ENCODE data around the gene NKAIN4. TPM values are rescaled to one million over a fixed set of nuclear protein-coding genes. Genes with fewer than 3 reads are reported as not detected.

The NKAIN4 gene
- total RNA-seq, 2 experiments from 2014 or later = not detected

- Mint-ChIP-seq H3K27ac (no peak overlapping the region), H3K4me1 (no peaks in the 10 kb centered on the region), H3K36me3 (no peaks in the 10 kb centered on the region), H3K27me3 (no peaks in the 10 kb centered on the region), H3K4me3 (no peak overlapping the region), H3K9me3 (ENCODE audit: low read depth) (no peaks in the 10 kb centered on the region)
- CTCF ChIA-PET = no interaction called here
- DNase-seq (no peak), ATAC-seq (no peak)
These were observed 14.3 kb downstream of the NKAIN4 start for GRCh38 chr20:63240004-63240403.

- ATAC-seq = no peak
- H3K4me3 Mint-ChIP-seq = no peak overlapping the region
- CTCF ChIA-PET = interaction anchor here (0.9 kb wide), 1 partner anchor 21 kb away, joined by 3 read pairs; no protein-coding TSS in a partner anchor
- H3K27ac Mint-ChIP-seq = no peak overlapping the region
- DNase-seq = no peak
- H3K36me3 Mint-ChIP-seq = no peaks in the 10 kb centered on the region
- no peaks in the 10 kb centered on the region for H3K4me1 Mint-ChIP-seq
- H3K9me3 Mint-ChIP-seq (ENCODE audit: low read depth) = no peaks in the 10 kb centered on the region
- H3K27me3 Mint-ChIP-seq = no peaks in the 10 kb centered on the region
These were observed 14.8 kb downstream of the NKAIN4 start for GRCh38 chr20:63239431-63239830.

- Mint-ChIP-seq H3K4me3 (no peak overlapping the region), H3K27me3 (no peaks in the 10 kb centered on the region), H3K4me1 (no peaks in the 10 kb centered on the region), H3K36me3 (no peaks in the 10 kb centered on the region), H3K9me3 (ENCODE audit: low read depth) (no peaks in the 10 kb centered on the region), H3K27ac (no peak overlapping the region)
- peak; percentile 25 for ATAC-seq
- CTCF ChIA-PET = interaction anchor here (0.9 to 1.2 kb wide), 3 partner anchors 15 to 55 kb away, joined by 3 to 7 read pairs (median 5); no protein-coding TSS in a partner anchor
- DNase-seq = no peak
These were observed 15.6 kb downstream of the NKAIN4 start for GRCh38 chr20:63238514-63239125.

GRCh38 chr20:63238031-63238430 lies 16.2 kb downstream of the NKAIN4 start:
- no peaks in the 10 kb centered on the region for H3K36me3 Mint-ChIP-seq
- no peak for DNase-seq
- no peak overlapping the region for H3K27ac Mint-ChIP-seq
- no peak for ATAC-seq
- no peaks in the 10 kb centered on the region for H3K4me1 Mint-ChIP-seq
- H3K4me3 Mint-ChIP-seq = no peak overlapping the region
- CTCF ChIA-PET = interaction anchor here (1.0 to 1.2 kb wide), 2 partner anchors 14 to 54 kb away, joined by 5 to 7 read pairs; no protein-coding TSS in a partner anchor
- no peaks in the 10 kb centered on the region for H3K27me3 Mint-ChIP-seq
- H3K9me3 Mint-ChIP-seq (ENCODE audit: low read depth) = no peaks in the 10 kb centered on the region

- DNase-seq = no peak
- peaks cover 13% of the 10 kb centered on the region for H3K27me3 Mint-ChIP-seq
- CTCF ChIA-PET = interaction anchor here (0.7 to 3.8 kb wide), 3 partner anchors 12 to 37 kb away, joined by 3 to 26 read pairs (median 3); partner anchors contain the start of gene ARFGAP1
These were observed 18.0 kb downstream of the NKAIN4 start for GRCh38 chr20:63236116-63236837.

GRCh38 chr20:63235399-63235983 lies 18.8 kb downstream of the NKAIN4 start, which contains the start of gene BIRC7:
Gene BIRC7 (plus strand): TSS chr20:63235905. CDS start chr20:63236097, 192 bp downstream.
- Mint-ChIP-seq H3K9me3 (ENCODE audit: low read depth) (no peaks in the 10 kb centered on the region), H3K4me1 (no peaks in the 10 kb centered on the region), H3K27ac (no peak within 1 kb of the TSS), H3K4me3 (no peak within 1 kb of the TSS), H3K36me3 (no peaks in the 10 kb centered on the region), H3K27me3 (peaks cover 21% of the 10 kb centered on the region)
- CTCF ChIA-PET = interaction anchor here (0.7 to 3.8 kb wide), 3 partner anchors 11 to 37 kb away, joined by 3 to 26 read pairs (median 3); partner anchors contain the start of gene ARFGAP1
- ATAC-seq (no peak), DNase-seq (no peak)

More at GRCh38 chr20:63236116-63236837, 18.0 kb downstream of the NKAIN4 start:
- no peaks in the 10 kb centered on the region for H3K4me1 Mint-ChIP-seq
- no peak overlapping the region for H3K27ac Mint-ChIP-seq
- no peaks in the 10 kb centered on the region for H3K36me3 Mint-ChIP-seq
- no peaks in the 10 kb centered on the region for H3K9me3 Mint-ChIP-seq (ENCODE audit: low read depth)
- ATAC-seq = no peak
- no peak overlapping the region for H3K4me3 Mint-ChIP-seq

- Mint-ChIP-seq H3K27me3 (peaks cover 28% of the 10 kb centered on the region), H3K9me3 (ENCODE audit: low read depth) (no peaks in the 10 kb centered on the region), H3K36me3 (no peaks in the 10 kb centered on the region), H3K4me1 (no peaks in the 10 kb centered on the region), H3K4me3 (no peak overlapping the region), H3K27ac (no peak overlapping the region)
- CTCF ChIA-PET = interaction anchor here (1.3 to 3.8 kb wide), 2 partner anchors 11 to 38 kb away, joined by 3 to 26 read pairs; partner anchors contain the start of gene ARFGAP1
- ATAC-seq (no peak), DNase-seq (no peak)
These were observed 19.4 kb downstream of the NKAIN4 start for GRCh38 chr20:63234693-63235398.

GRCh38 chr20:63233924-63234323 lies 20.3 kb downstream of the NKAIN4 start:
- CTCF ChIA-PET = interaction anchor here (1.1 to 3.8 kb wide), 2 partner anchors 10 kb away, joined by 4 to 26 read pairs; no protein-coding TSS in a partner anchor
- Mint-ChIP-seq H3K4me3 (no peak overlapping the region), H3K9me3 (ENCODE audit: low read depth) (no peaks in the 10 kb centered on the region), H3K27ac (no peak overlapping the region), H3K27me3 (peaks cover 37% of the 10 kb centered on the region), H3K4me1 (no peaks in the 10 kb centered on the region), H3K36me3 (no peaks in the 10 kb centered on the region)
- no peak for ATAC-seq
- no peak for DNase-seq

GRCh38 chr20:63233061-63233344 lies 21.3 kb downstream of the NKAIN4 start:
- DNase-seq (no peak), ATAC-seq (no peak)
- H3K27ac Mint-ChIP-seq = no peak overlapping the region
- peaks cover 40% of the 10 kb centered on the region for H3K27me3 Mint-ChIP-seq
- no peaks in the 10 kb centered on the region for H3K9me3 Mint-ChIP-seq (ENCODE audit: low read depth)
- H3K36me3 Mint-ChIP-seq = no peaks in the 10 kb centered on the region
- CTCF ChIA-PET = interaction anchor here (1.0 to 1.1 kb wide), 2 partner anchors 9 to 12 kb away, joined by 3 to 4 read pairs; no protein-coding TSS in a partner anchor
- no peak overlapping the region for H3K4me3 Mint-ChIP-seq
- no peaks in the 10 kb centered on the region for H3K4me1 Mint-ChIP-seq

- Mint-ChIP-seq H3K9me3 (ENCODE audit: low read depth) (no peaks in the 10 kb centered on the region), H3K27me3 (peaks cover 40% of the 10 kb centered on the region)
- no peak for ATAC-seq
These were observed 21.8 kb downstream of the NKAIN4 start for GRCh38 chr20:63232235-63233060.

GRCh38 chr20:63230800-63231268 lies 23.4 kb downstream of the NKAIN4 start:
- Mint-ChIP-seq H3K36me3 (no peaks in the 10 kb centered on the region), H3K4me1 (no peaks in the 10 kb centered on the region), H3K27ac (no peak overlapping the region), H3K27me3 (peaks cover 40% of the 10 kb centered on the region), H3K9me3 (ENCODE audit: low read depth) (no peaks in the 10 kb centered on the region), H3K4me3 (no peak overlapping the region)
- ATAC-seq (peak; percentile 45), DNase-seq (no peak)
- CTCF ChIA-PET = interaction anchor here (1.0 to 1.5 kb wide), 3 partner anchors 12 to 15 kb away, joined by 3 to 5 read pairs (median 3); no protein-coding TSS in a partner anchor

More at GRCh38 chr20:63232235-63233060, 21.8 kb downstream of the NKAIN4 start:
- no peaks in the 10 kb centered on the region for H3K4me1 Mint-ChIP-seq
- H3K27ac Mint-ChIP-seq = no peak overlapping the region
- no peaks in the 10 kb centered on the region for H3K36me3 Mint-ChIP-seq
- CTCF ChIA-PET = interaction anchor here (1.0 to 1.1 kb wide), 2 partner anchors 9 to 12 kb away, joined by 3 to 4 read pairs; no protein-coding TSS in a partner anchor
- DNase-seq = no peak
- no peak overlapping the region for H3K4me3 Mint-ChIP-seq

GRCh38 chr20:63228806-63229205 lies 25.5 kb downstream of the NKAIN4 start:
- H3K4me3 Mint-ChIP-seq = no peak overlapping the region
- DNase-seq = no peak
- H3K4me1 Mint-ChIP-seq = no peaks in the 10 kb centered on the region
- H3K27me3 Mint-ChIP-seq = peaks cover 40% of the 10 kb centered on the region
- CTCF ChIA-PET = no interaction called here
- H3K36me3 Mint-ChIP-seq = no peaks in the 10 kb centered on the region
- no peak for ATAC-seq
- H3K27ac Mint-ChIP-seq = no peak overlapping the region
- H3K9me3 Mint-ChIP-seq (ENCODE audit: low read depth) = no peaks in the 10 kb centered on the region

All from activated CD8-positive, alpha-beta memory T cell treated with anti-CD3 and anti-CD28 coated beads, Interleukin-2, amount 10 ng/mL, durations not matched to agents 7 days and 5 days (primary cell).